Naive B cell (primary cell): Measurements from ENCODE around the gene ZNF774. TPM values are rescaled to one million over a fixed set of nuclear protein-coding genes. Genes with fewer than 3 reads are reported as not detected.

Experiments used
- ATAC-seq, 2 donors: fragments of 150-1000 bp; cut with Tn5 transposase; 2 replicates each; pipeline ENCODE4 v1.10.0; 2021; ENCODE audit warnings: low read depth in 2 of 2, mild to moderate bottlenecking in 2 of 2, moderate library complexity in 2 of 2
- DNase-seq: peaks from one replicate; pipeline ENCODE4 v3.0.0; 2022
- H3K27ac Mint-ChIP-seq, 6 donors: one replicate each; pipeline ENCODE4 v1.8.0; 2020 to 2022; ENCODE audit warnings: mild to moderate bottlenecking in 6 of 6, mixed read lengths in 6 of 6, moderate library complexity in 5 of 6, inconsistent platforms in 2 of 6
- H3K27me3 Mint-ChIP-seq, 3 donors: one replicate each; pipeline ENCODE4 v1.8.0; 2021 to 2022; ENCODE audit warnings: mixed read lengths in 3 of 3, mild to moderate bottlenecking in 1 of 3
- H3K36me3 Mint-ChIP-seq, 2 donors: one replicate each; pipeline ENCODE4 v1.8.0; 2020 to 2022; ENCODE audit warnings: mixed read lengths in 2 of 2, inconsistent platforms in 1 of 2, mild to moderate bottlenecking in 1 of 2
- H3K4me1 Mint-ChIP-seq, 3 donors: one replicate each; pipeline ENCODE4 v1.8.0; 2020 to 2022; ENCODE audit warnings: mixed read lengths in 3 of 3, inconsistent platforms in 1 of 3, mild to moderate bottlenecking in 1 of 3, moderate library complexity in 1 of 3
- H3K4me3 Mint-ChIP-seq, 8 donors: one replicate each; pipeline ENCODE4 v1.8.0; 2020 to 2022; ENCODE audit warnings: mild to moderate bottlenecking in 8 of 8, mixed read lengths in 8 of 8, moderate library complexity in 8 of 8, inconsistent platforms in 2 of 8
- H3K9me3 Mint-ChIP-seq, 7 donors: one replicate each; pipeline ENCODE4 v1.8.0; 2020 to 2022; ENCODE audit warnings: mixed read lengths in 7 of 7, mild to moderate bottlenecking in 5 of 7, inconsistent platforms in 2 of 7, moderate library complexity in 1 of 7
- polyA plus RNA-seq, 6 donors: library from polyadenylated mRNA; unstranded; fragments of 300-500 nt; fragmentation: Illumina TruSeq; gene quantifications; one replicate each; pipeline ENCODE4 v1.2.3, GENCODE V29; 2021; ENCODE audit warnings: low read depth in 6 of 6

ZNF774 gene
- polyA plus RNA-seq, 6 donors from 2014 or later, result 0.38 to 0.83 (median 0.40) TPM; not detected in 3

GRCh38 chr15:90351479-90352106 lies 491 bp upstream of the ZNF774 start:
- Mint-ChIP-seq H3K9me3 (peaks cover 0 to 2% (median 0%) of the 10 kb centered on the region in 7 donors), H3K4me1 (peaks cover 4 to 14% (median 13%) of the 10 kb centered on the region in 3 donors), H3K27me3 (peaks cover 0 to 8% (median 5%) of the 10 kb centered on the region in 3 donors), H3K27ac (peak overlapping the region in 2 of 6 donors; percentile 26 to 49), H3K36me3 (no peaks in the 10 kb centered on the region), H3K4me3 (peak overlapping the region; percentile 85 to 94 (median 90))
- ATAC-seq, result peak; percentile 2 to 3
- no peak for DNase-seq

GRCh38 chr15:90354986-90355385 lies 2.9 kb downstream of the ZNF774 start:
- Mint-ChIP-seq H3K36me3 (no peaks in the 10 kb centered on the region), H3K4me3 (peak overlapping the region in 1 of 8 donors; percentile 24), H3K4me1 (peaks cover 4 to 14% (median 13%) of the 10 kb centered on the region in 3 donors), H3K9me3 (no peaks in the 10 kb centered on the region), H3K27me3 (peaks cover 0 to under 1% (median 0%) of the 10 kb centered on the region in 3 donors), H3K27ac (no peak overlapping the region)
- no peak for ATAC-seq
- DNase-seq, result no peak

- DNase-seq (no peak), ATAC-seq (no peak)
- Mint-ChIP-seq H3K36me3 (no peaks in the 10 kb centered on the region), H3K9me3 (no peaks in the 10 kb centered on the region), H3K27me3 (no peaks in the 10 kb centered on the region), H3K4me1 (peaks cover 0 to 12% (median 3%) of the 10 kb centered on the region in 3 donors), H3K4me3 (no peak overlapping the region), H3K27ac (peak overlapping the region in 1 of 6 donors; percentile 33)
Measured at GRCh38 chr15:90358124-90359033, 6.3 kb downstream of the ZNF774 start.

- Mint-ChIP-seq H3K27ac (no peak overlapping the region), H3K36me3 (no peaks in the 10 kb centered on the region), H3K4me1 (peaks cover 0 to 15% (median 10%) of the 10 kb centered on the region in 3 donors), H3K4me3 (no peak overlapping the region), H3K27me3 (no peaks in the 10 kb centered on the region), H3K9me3 (no peaks in the 10 kb centered on the region)
- no peak for DNase-seq
- no peak for ATAC-seq
Measured at GRCh38 chr15:90360746-90361145, 8.7 kb downstream of the ZNF774 start.

GRCh38 chr15:90362936-90363212 lies 10.8 kb downstream of the ZNF774 start:
- peaks cover 0 to 19% (median 15%) of the 10 kb centered on the region in 3 donors for H3K4me1 Mint-ChIP-seq
- H3K4me3 Mint-ChIP-seq, result no peak overlapping the region
- H3K36me3 Mint-ChIP-seq, result no peaks in the 10 kb centered on the region

GRCh38 chr15:90364251-90364650 lies 12.2 kb downstream of the ZNF774 start:
- H3K4me3 Mint-ChIP-seq, result no peak overlapping the region
- DNase-seq (no peak), ATAC-seq (no peak)
- H3K4me1 Mint-ChIP-seq, result peaks cover 0 to 19% (median 15%) of the 10 kb centered on the region in 3 donors
- H3K27me3 Mint-ChIP-seq, result no peaks in the 10 kb centered on the region
- H3K27ac Mint-ChIP-seq, result no peak overlapping the region
- H3K36me3 Mint-ChIP-seq, result no peaks in the 10 kb centered on the region
- H3K9me3 Mint-ChIP-seq, result no peaks in the 10 kb centered on the region

More at GRCh38 chr15:90362936-90363212, 10.8 kb downstream of the ZNF774 start:
- no peaks in the 10 kb centered on the region for H3K9me3 Mint-ChIP-seq
- no peaks in the 10 kb centered on the region for H3K27me3 Mint-ChIP-seq
- no peak for DNase-seq
- H3K27ac Mint-ChIP-seq, result peak overlapping the region in 1 of 6 donors; percentile 51
- no peak for ATAC-seq

GRCh38 chr15:90365414-90366055 lies 13.5 kb downstream of the ZNF774 start:
- H3K9me3 Mint-ChIP-seq, result no peaks in the 10 kb centered on the region
- no peak for DNase-seq
- no peak overlapping the region for H3K4me3 Mint-ChIP-seq
- no peaks in the 10 kb centered on the region for H3K27me3 Mint-ChIP-seq
- peak overlapping the region in 1 of 6 donors; percentile 24 for H3K27ac Mint-ChIP-seq
- ATAC-seq, result no peak
- H3K4me1 Mint-ChIP-seq, result peaks cover 6 to 26% (median 26%) of the 10 kb centered on the region in 3 donors
- no peaks in the 10 kb centered on the region for H3K36me3 Mint-ChIP-seq

GRCh38 chr15:90367576-90367975 lies 15.5 kb downstream of the ZNF774 start:
- ATAC-seq, result no peak
- peaks cover 12 to 27% (median 22%) of the 10 kb centered on the region in 3 donors for H3K4me1 Mint-ChIP-seq
- DNase-seq, result no peak
- no peak overlapping the region for H3K4me3 Mint-ChIP-seq
- no peaks in the 10 kb centered on the region for H3K9me3 Mint-ChIP-seq
- no peaks in the 10 kb centered on the region for H3K36me3 Mint-ChIP-seq
- no peaks in the 10 kb centered on the region for H3K27me3 Mint-ChIP-seq
- peak overlapping the region in 3 of 6 donors; percentile 39 to 49 (median 43) for H3K27ac Mint-ChIP-seq

GRCh38 chr15:90375071-90375470 lies 23.0 kb downstream of the ZNF774 start:
- no peak overlapping the region for H3K4me3 Mint-ChIP-seq

GRCh38 chr15:90376789-90377188 lies 24.7 kb downstream of the ZNF774 start:
- no peaks in the 10 kb centered on the region for H3K27me3 Mint-ChIP-seq
- peaks cover 6 to 21% (median 13%) of the 10 kb centered on the region in 7 donors for H3K9me3 Mint-ChIP-seq
- H3K4me1 Mint-ChIP-seq, result peaks cover 15 to 22% (median 16%) of the 10 kb centered on the region in 3 donors
- H3K36me3 Mint-ChIP-seq, result peaks cover 8 to 28% of the 10 kb centered on the region in 2 donors
- ATAC-seq, result peak; percentile 57 to 71
- H3K27ac Mint-ChIP-seq, result peak overlapping the region; percentile 17 to 97 (median 77)
- H3K4me3 Mint-ChIP-seq, result peak overlapping the region in 7 of 8 donors; percentile 11 to 82 (median 74)
- no peak for DNase-seq

More at GRCh38 chr15:90375071-90375470, 23.0 kb downstream of the ZNF774 start:
- Mint-ChIP-seq H3K27me3 (no peaks in the 10 kb centered on the region), H3K27ac (no peak overlapping the region), H3K9me3 (peaks cover 3 to 16% (median 12%) of the 10 kb centered on the region in 7 donors), H3K4me1 (peaks cover 23 to 28% (median 26%) of the 10 kb centered on the region in 3 donors), H3K36me3 (peaks cover 4 to 21% of the 10 kb centered on the region in 2 donors)
- no peak for DNase-seq
- ATAC-seq, result no peak

- Mint-ChIP-seq H3K27me3 (no peaks in the 10 kb centered on the region), H3K4me3 (no peak overlapping the region), H3K9me3 (peaks cover 6 to 21% (median 13%) of the 10 kb centered on the region in 7 donors), H3K36me3 (peaks cover 8 to 28% of the 10 kb centered on the region in 2 donors), H3K4me1 (peaks cover 19 to 29% (median 22%) of the 10 kb centered on the region in 3 donors), H3K27ac (no peak overlapping the region)
- no peak for ATAC-seq
- DNase-seq, result no peak
Measured at GRCh38 chr15:90379263-90379662, 27.2 kb downstream of the ZNF774 start.

- Mint-ChIP-seq H3K4me3 (no peak overlapping the region), H3K27me3 (no peaks in the 10 kb centered on the region), H3K27ac (no peak overlapping the region), H3K9me3 (peaks cover 6 to 21% (median 13%) of the 10 kb centered on the region in 7 donors), H3K36me3 (peaks cover 4 to 16% of the 10 kb centered on the region in 2 donors), H3K4me1 (peaks cover 20 to 26% (median 21%) of the 10 kb centered on the region in 3 donors)
- ATAC-seq (no peak), DNase-seq (no peak)
Measured at GRCh38 chr15:90381515-90381914, 29.4 kb downstream of the ZNF774 start.

- DNase-seq (no peak), ATAC-seq (no peak)
- Mint-ChIP-seq H3K4me1 (peaks cover 15 to 19% (median 15%) of the 10 kb centered on the region in 3 donors), H3K4me3 (no peak overlapping the region), H3K9me3 (peaks cover 0 to 16% (median 8%) of the 10 kb centered on the region in 7 donors), H3K27me3 (no peaks in the 10 kb centered on the region), H3K36me3 (peaks cover 4 to 8% of the 10 kb centered on the region in 2 donors), H3K27ac (peak overlapping the region in 1 of 6 donors; percentile 3)
Measured at GRCh38 chr15:90382320-90382719, 30.2 kb downstream of the ZNF774 start.
